OCI-LY1 (cell line): ENCODE results near the gene KLHL36.

ENCODE experiments used
- H2AFZ ChIP-seq: fragments of 200-600 bp; sonication (generic), shearing (Covaris generic); 2 replicates; pipeline ENCODE4 v1.6.0; 2014; ENCODE audit warnings: antibody characterized with exemption, mild to moderate bottlenecking, low read length
- H3F3A ChIP-seq: fragments of 200-600 bp; sonication (generic), shearing (Covaris generic); 2 replicates; pipeline ENCODE4 v1.6.0; 2014; ENCODE audit warnings: mild to moderate bottlenecking, antibody characterized with exemption, low read length, moderate library complexity; ENCODE audit not compliant: insufficient read depth
- H3K27ac ChIP-seq: fragments of 200-600 bp; sonication (generic); 2 replicates; pipeline ENCODE4 v1.5.1; 2014; ENCODE audit warnings: low read length, mixed run types, mild to moderate bottlenecking, low read depth; ENCODE audit not compliant: poor library complexity, severe bottlenecking
- H3K27me3 ChIP-seq: fragments of 200-600 bp; sonication (generic); 2 replicates; pipeline ENCODE4 v1.6.0; 2014; ENCODE audit warnings: antibody characterized with exemption, mild to moderate bottlenecking, low read length, moderate library complexity; ENCODE audit not compliant: insufficient read depth
- H3K36me3 ChIP-seq: fragments of 200-600 bp; sonication (generic); 2 replicates; pipeline ENCODE4 v1.6.1; 2014; ENCODE audit warnings: mild to moderate bottlenecking, antibody characterized with exemption, low read length, moderate library complexity, mixed read lengths; ENCODE audit not compliant: insufficient read depth
- H3K4me1 ChIP-seq: fragments of 200-600 bp; sonication (generic); 2 replicates; pipeline ENCODE4 v1.5.1; 2014; ENCODE audit warnings: mild to moderate bottlenecking, low read length, moderate library complexity; ENCODE audit not compliant: insufficient read depth, severe bottlenecking
- H3K4me2 ChIP-seq: fragments of 200-600 bp; sonication (generic), shearing (Covaris generic); 2 replicates; pipeline ENCODE4 v1.6.1; 2014; ENCODE audit warnings: low read length
- H3K4me3 ChIP-seq: fragments of 200-600 bp; sonication (generic); 2 replicates; pipeline ENCODE4 v1.5.1; 2014; ENCODE audit warnings: low read length, low read depth, mild to moderate bottlenecking, mixed read lengths; ENCODE audit not compliant: poor library complexity, severe bottlenecking
- H3K79me2 ChIP-seq: fragments of 200-600 bp; shearing (Covaris generic); 2 replicates; pipeline ENCODE4 v1.6.1; 2016; ENCODE audit warnings: mixed run types, low read length, mixed read lengths; ENCODE audit not compliant: insufficient read depth
- H3K9ac ChIP-seq: fragments of 200-600 bp; sonication (generic), shearing (Covaris generic); 2 replicates; pipeline ENCODE4 v1.6.1; 2014; ENCODE audit warnings: mild to moderate bottlenecking, low read length, mixed read lengths
- H3K9me2 ChIP-seq: fragments of 200-600 bp; sonication (generic), shearing (Covaris generic); 2 replicates; pipeline ENCODE4 v1.6.1; 2014; ENCODE audit warnings: low read depth, mild to moderate bottlenecking, low read length, mixed read lengths
- H3K9me3 ChIP-seq: fragments of 200-600 bp; shearing (Covaris generic); 2 replicates; pipeline ENCODE4 v1.6.1; 2014; ENCODE audit warnings: low read length, mixed read lengths
- H4K20me1 ChIP-seq: fragments of 200-600 bp; sonication (generic), shearing (Covaris generic); 2 replicates; pipeline ENCODE4 v1.6.0; 2016; ENCODE audit warnings: mild to moderate bottlenecking, low read length; ENCODE audit not compliant: insufficient read depth
- EZH2 ChIP-seq: fragments of 200-600 bp; sonication (generic), shearing (Covaris generic); IDR thresholded peaks from 2 replicates; pipeline ENCODE4 v1.8.0; 2017; ENCODE audit warnings: borderline replicate concordance, mixed run types, mild to moderate bottlenecking, antibody characterized with exemption, low read length, moderate library complexity, mixed read lengths
- TF ChIP-seq, protein P1 (sequence below): fragments of 200-600 bp; sonication (generic), shearing (Covaris generic); IDR thresholded peaks from 2 replicates; pipeline ENCODE4 v1.5.1; 2017; ENCODE audit warnings: mild to moderate bottlenecking, antibody characterized with exemption, low read length, moderate library complexity, mixed read lengths

The KLHL36 gene

DNA sequence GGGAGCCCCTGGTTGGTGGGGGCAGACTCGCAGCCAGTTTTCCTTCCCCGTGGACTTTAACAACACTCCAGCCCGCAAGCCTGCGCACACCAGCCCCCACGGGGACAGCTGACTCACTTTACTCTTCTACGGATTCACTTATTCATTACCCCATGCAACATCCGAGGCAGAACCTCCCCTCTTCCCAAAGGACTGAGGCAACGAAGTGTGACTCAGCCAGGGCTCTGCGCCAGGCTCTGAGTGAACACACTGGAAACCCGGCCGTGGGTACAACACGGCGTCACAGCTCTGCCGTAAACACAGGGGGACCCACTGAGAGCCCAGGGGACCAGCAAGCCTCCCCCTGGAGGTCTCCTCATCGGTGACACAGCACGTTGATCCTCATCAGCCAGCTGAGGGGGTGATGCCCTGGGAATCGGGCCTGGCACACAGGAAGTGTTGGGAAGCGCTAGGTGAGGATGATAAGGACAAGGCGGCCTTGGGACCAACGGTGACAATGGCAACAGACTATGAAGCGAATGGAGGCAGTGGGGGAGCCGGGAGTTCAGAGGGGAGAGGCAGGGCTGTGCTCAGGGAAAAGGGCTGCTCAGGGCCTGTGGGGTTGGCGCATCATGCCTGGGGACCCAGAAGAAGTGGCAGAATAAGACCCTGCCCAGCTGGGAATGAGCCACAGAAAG is 45.0 kb upstream of the KLHL36 start:
- peaks cover 97% of the 10 kb centered on the region for H3K4me1 ChIP-seq
- H3K9ac ChIP-seq, result peak overlapping the region; percentile 27; the same call in 1 of the 2 replicates
- peak overlapping the region; percentile 98 for H3K27ac ChIP-seq
- peak overlapping the region; percentile 3 for H3K4me3 ChIP-seq
- no peaks in the 10 kb centered on the region for H4K20me1 ChIP-seq
- no peaks in the 10 kb centered on the region for H3K27me3 ChIP-seq
- H3K36me3 ChIP-seq, result peaks cover 29% of the 10 kb centered on the region; the same call in 1 of the 2 replicates
- no peak overlapping the region for H2AFZ ChIP-seq
- H3K4me2 ChIP-seq, result peak overlapping the region; percentile 50
- peaks cover 35% of the 10 kb centered on the region for H3K79me2 ChIP-seq
- H3F3A ChIP-seq, result peaks cover 10% of the 10 kb centered on the region
- H3K9me3 ChIP-seq, result no peaks in the 10 kb centered on the region
- no peaks in the 10 kb centered on the region for H3K9me2 ChIP-seq
- TF ChIP-seq, protein P1, sequence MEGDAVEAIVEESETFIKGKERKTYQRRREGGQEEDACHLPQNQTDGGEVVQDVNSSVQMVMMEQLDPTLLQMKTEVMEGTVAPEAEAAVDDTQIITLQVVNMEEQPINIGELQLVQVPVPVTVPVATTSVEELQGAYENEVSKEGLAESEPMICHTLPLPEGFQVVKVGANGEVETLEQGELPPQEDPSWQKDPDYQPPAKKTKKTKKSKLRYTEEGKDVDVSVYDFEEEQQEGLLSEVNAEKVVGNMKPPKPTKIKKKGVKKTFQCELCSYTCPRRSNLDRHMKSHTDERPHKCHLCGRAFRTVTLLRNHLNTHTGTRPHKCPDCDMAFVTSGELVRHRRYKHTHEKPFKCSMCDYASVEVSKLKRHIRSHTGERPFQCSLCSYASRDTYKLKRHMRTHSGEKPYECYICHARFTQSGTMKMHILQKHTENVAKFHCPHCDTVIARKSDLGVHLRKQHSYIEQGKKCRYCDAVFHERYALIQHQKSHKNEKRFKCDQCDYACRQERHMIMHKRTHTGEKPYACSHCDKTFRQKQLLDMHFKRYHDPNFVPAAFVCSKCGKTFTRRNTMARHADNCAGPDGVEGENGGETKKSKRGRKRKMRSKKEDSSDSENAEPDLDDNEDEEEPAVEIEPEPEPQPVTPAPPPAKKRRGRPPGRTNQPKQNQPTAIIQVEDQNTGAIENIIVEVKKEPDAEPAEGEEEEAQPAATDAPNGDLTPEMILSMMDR, result no peak
- TF ChIP-seq EZH2, result no peak

DNA sequence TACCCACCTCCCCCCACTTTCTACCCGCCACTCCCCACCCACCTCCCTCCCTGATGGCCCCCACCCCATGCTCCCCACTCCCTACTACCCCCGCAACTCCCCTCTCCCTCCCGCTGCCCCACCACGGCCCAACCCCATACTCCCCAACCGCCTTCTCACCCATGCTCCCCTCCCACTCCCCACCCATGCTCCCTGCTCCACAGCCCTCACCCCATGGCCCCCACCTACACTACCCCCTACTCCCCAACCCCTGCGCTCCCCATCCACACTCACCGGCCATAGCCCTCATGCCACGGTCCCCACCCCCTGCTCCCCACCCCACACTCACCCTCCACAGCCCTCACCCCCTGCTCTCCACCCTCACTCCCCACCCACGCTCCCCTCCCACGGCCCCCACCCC is 44.4 kb upstream of the KLHL36 start:
- Histone ChIP-seq H3K4me2 (peak overlapping the region; percentile 50; the same call in 1 of the 2 replicates), H3K36me3 (peaks cover 29% of the 10 kb centered on the region; the same call in 1 of the 2 replicates), H3K9ac (no peak overlapping the region), H3K9me3 (no peaks in the 10 kb centered on the region), H3K4me1 (peaks cover 99% of the 10 kb centered on the region), H3K9me2 (no peaks in the 10 kb centered on the region), H3K4me3 (no peak overlapping the region), H3K27me3 (no peaks in the 10 kb centered on the region), H3F3A (peaks cover 10% of the 10 kb centered on the region), H4K20me1 (no peaks in the 10 kb centered on the region), H3K27ac (peak overlapping the region; percentile 98), H3K79me2 (peaks cover 38% of the 10 kb centered on the region), H2AFZ (no peak overlapping the region)
- TF ChIP-seq, protein P1, result no peak
- TF ChIP-seq EZH2, result no peak

DNA sequence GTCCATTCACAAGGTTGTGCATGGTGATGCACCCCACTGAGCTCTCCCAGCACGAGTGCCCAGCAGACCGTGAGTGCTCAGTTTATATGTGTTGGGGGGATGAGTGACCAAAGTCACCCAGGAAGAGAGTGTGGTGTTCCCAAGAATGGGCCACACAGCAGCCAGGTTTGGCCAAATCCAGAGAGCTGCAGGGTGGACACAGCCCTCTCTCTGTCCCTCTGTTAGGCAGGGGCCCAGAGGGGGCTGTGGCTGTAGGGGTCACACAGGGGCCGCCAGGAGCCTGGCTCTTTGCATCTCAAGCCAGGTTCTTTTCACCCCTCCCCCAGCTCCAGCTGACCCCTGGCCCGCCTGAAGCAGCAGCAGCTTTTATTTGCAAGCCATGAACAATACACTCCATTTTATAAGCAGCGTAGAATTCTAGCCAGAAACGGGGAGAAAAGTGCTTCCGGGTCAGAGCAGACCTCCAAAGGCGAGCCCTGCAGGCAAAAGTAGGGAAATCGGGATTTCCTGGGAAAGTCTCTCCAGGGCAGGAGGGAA is 43.8 kb upstream of the KLHL36 start:
- Histone ChIP-seq H3K9me3 (no peaks in the 10 kb centered on the region), H3K27ac (peak overlapping the region; percentile 71), H2AFZ (no peak overlapping the region), H3K4me2 (peak overlapping the region; percentile 45; the same call in 1 of the 2 replicates), H4K20me1 (no peaks in the 10 kb centered on the region), H3K79me2 (peaks cover 44% of the 10 kb centered on the region), H3K9ac (peak overlapping the region; percentile 28; the same call in 1 of the 2 replicates), H3K4me1 (peaks cover 99% of the 10 kb centered on the region), H3K36me3 (peaks cover 33% of the 10 kb centered on the region; the same call in 1 of the 2 replicates), H3K9me2 (no peaks in the 10 kb centered on the region), H3F3A (peaks cover 10% of the 10 kb centered on the region), H3K27me3 (no peaks in the 10 kb centered on the region), H3K4me3 (peak overlapping the region; percentile 10)
- no peak for TF ChIP-seq EZH2
- TF ChIP-seq, protein P1, result no peak
